Measurements from ENCODE around the gene KDELR3. TPM values are rescaled to one million over a fixed set of nuclear protein-coding genes. Genes with fewer than 3 reads are reported as not detected.
"Not testable (repeated sequence)": the region's sequence is repeated elsewhere in the genome, so short reads cannot be mapped to it uniquely, and the experiment has no call there.

KDELR3 gene
- total and polyA plus RNA-seq, 2 of the 8 experiments (the other 6 are each of a cell fraction or from before 2014, with no cell fraction given), result 7.9 to 13.0 TPM

DNA sequence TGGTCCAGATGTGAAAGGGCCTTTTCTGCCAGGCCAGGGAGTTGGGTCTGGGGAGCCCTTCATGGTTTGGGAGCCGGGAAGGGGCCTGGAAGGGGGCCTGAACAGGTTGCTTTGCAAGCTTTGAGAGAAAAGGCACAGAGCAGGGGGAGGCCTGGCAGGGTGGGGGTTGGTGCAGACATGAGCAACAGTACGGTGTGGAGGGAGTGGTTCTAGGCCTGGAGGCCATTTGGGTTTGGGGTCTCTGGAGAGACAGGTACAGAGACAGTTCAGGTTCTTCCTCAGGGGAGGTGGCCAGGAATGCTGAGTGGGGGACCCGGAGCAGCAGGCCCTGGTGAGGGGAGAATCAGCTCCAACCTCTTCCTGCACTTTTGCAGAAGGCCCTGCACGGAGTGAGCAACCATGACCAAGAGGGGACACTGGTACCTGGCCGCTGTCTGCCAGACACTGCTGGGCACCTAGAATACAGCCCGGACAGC is 1.4 kb downstream of the KDELR3 start (continued):
- no peak for TF ChIP-seq TAF1 (IDR thresholded peaks at IDR 0.05; ENCODE audit: low read depth, low read length)
- no peak for TF ChIP-seq CBX8 (IDR thresholded peaks at IDR 0.05; ENCODE audit: borderline replicate concordance, low read depth, low read length)
- TF ChIP-seq EGR1 (IDR thresholded peaks at IDR 0.05; ENCODE audit: borderline replicate concordance, low read depth, low read length), result no peak
- TF ChIP-seq POLR2AphosphoS5 (IDR thresholded peaks at IDR 0.05; ENCODE audit: low read depth, low read length), result no peak
- TF ChIP-seq FOSL1 (IDR thresholded peaks at IDR 0.05; ENCODE audit: insufficient read depth, low read depth, low read length), result no peak
- TF ChIP-seq GABPA (IDR thresholded peaks at IDR 0.05; ENCODE audit: borderline replicate concordance, insufficient read depth, low read length), result no peak
- no peak for TF ChIP-seq HDAC6 (IDR thresholded peaks at IDR 0.05; ENCODE audit: low read depth, low read length)
- TF ChIP-seq SUZ12 (IDR thresholded peaks at IDR 0.05; ENCODE audit: low read length), result no peak

GRCh38 chr22:38470179-38470578 is 2.3 kb downstream of the KDELR3 start:
- CTCF ChIA-PET (ENCODE audit: partially characterized antibody), result interaction anchor here (1.2 to 2.6 kb wide), 3 partner anchors 17 to 56 kb away, joined by 3 to 11 read pairs (median 5); no protein-coding TSS in a partner anchor

More at GRCh38 chr22:38470179-38470578, 2.3 kb downstream of the KDELR3 start:
- not testable (repeated sequence) for H3K36me3 ChIP-seq (ENCODE audit: control insufficient read depth in 2 of 4, insufficient read depth in 4 of 4, low read length in 3 of 4); H3K56ac ChIP-seq (replicated peaks; ENCODE audit: insufficient read length, low read depth, low read length); H4K5ac ChIP-seq (ENCODE audit: insufficient read length, low read depth, low read length); H3K79me2 ChIP-seq (ENCODE audit: control insufficient read depth in 1 of 2, insufficient read depth in 2 of 2, low read length in 2 of 2); H3K23ac ChIP-seq (ENCODE audit: insufficient read length); H4K91ac ChIP-seq (replicated peaks; ENCODE audit: insufficient read length, low read length); H3K79me1 ChIP-seq (ENCODE audit: low read depth, low read length); H2AFZ ChIP-seq (ENCODE audit: low read length); H3K4ac ChIP-seq (replicated peaks; ENCODE audit: insufficient read length, low read depth, low read length); H3K4me2 ChIP-seq (ENCODE audit: insufficient read depth in 1 of 2, low read depth in 2 of 2, low read length in 2 of 2); H3K18ac ChIP-seq (ENCODE audit: extremely low read depth, low read length); H3K4me1 ChIP-seq (replicated peaks in 1 of 4; ENCODE audit: control insufficient read depth in 3 of 4, insufficient read depth in 4 of 4, low read length in 3 of 4); H2BK120ac ChIP-seq (replicated peaks; ENCODE audit: low read depth, low read length); H2BK12ac ChIP-seq (ENCODE audit: low read depth, low read length); H3K27ac ChIP-seq (ENCODE audit: low read depth, low read length); H2BK5ac ChIP-seq (ENCODE audit: low read depth, low read length); H3K9me3 ChIP-seq (ENCODE audit: insufficient read depth in 2 of 2, low read depth in 1 of 2, low read length in 1 of 2); H3K9ac ChIP-seq (replicated peaks in 1 of 4; ENCODE audit: extremely low read depth in 1 of 4, low read depth in 3 of 4, low read length in 3 of 4); H3K14ac ChIP-seq (ENCODE audit: insufficient read length); H2BK20ac ChIP-seq (ENCODE audit: low read length); FAIRE-seq; H4K20me1 ChIP-seq (replicated peaks in 1 of 2; ENCODE audit: control insufficient read depth in 1 of 2, insufficient read depth in 2 of 2, low read length in 2 of 2); H2AK5ac ChIP-seq (ENCODE audit: low read depth, low read length); H3K23me2 ChIP-seq (ENCODE audit: low read depth, low read length); H4K8ac ChIP-seq (ENCODE audit: extremely low read depth, insufficient read depth, low read length); DNase-seq (ENCODE audit: low read depth in 1 of 2, low spot score in 2 of 2); H2BK15ac ChIP-seq (ENCODE audit: low read length); H3K4me3 ChIP-seq (ENCODE audit: extremely low read depth in 1 of 4, insufficient read depth in 2 of 4, low read depth in 3 of 4, low read length in 4 of 4)
- POLR2A ChIA-PET (ENCODE audit: partially characterized antibody), result interaction anchor here (1.6 to 40.8 kb wide), 2 partner anchors 10 to 19 kb away, joined by 5 to 1102 read pairs; no protein-coding TSS in a partner anchor
- 83% methylated on average over 10 of the region's 10 CpGs; no CpG with 5 or more reads in 1 of the 2 experiments for WGBS, 2 experiments (ENCODE audit: extremely low coverage in 1 of 2, insufficient coverage in 1 of 2, insufficient read length in 1 of 2, insufficient replicate concordance in 2 of 2, low coverage in 1 of 2, low lambda C conversion rate in 2 of 2, missing lambda C conversion rate in 1 of 2)
- peaks cover 0 to 24% (median 12%) of the 10 kb centered on the region in 4 experiments; a peak in 6 of 7 replicates for H3K27me3 ChIP-seq (replicated peaks in 1 of 4; ENCODE audit: control insufficient read depth in 3 of 4, extremely low read depth in 1 of 4, insufficient read depth in 3 of 4, low read length in 3 of 4)
